ENCODE measurements around the gene SPEF2.

SPEF2 gene

DNA sequence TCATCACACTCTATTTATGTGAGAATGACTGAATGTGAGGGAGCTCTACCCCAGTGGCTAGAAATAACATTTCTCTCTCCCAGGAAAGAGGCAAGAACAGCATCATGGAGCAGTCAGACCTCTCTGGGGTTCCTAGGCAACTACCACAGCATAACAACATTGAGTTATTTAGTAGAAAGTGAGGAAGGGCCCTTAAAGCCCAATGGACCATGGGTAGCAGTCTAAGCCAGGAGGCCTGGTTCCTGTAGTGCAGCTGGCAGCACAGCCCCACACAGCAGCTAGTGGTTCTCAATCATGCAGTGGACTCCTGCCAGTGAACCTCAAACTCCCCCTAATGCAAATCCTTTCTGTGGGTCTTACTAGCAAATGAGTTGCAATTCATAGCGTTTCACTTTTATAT, 55.3 kb downstream of the SPEF2 start:
- CTCF ChIA-PET: interaction anchor here (1.4 to 2.1 kb wide), 4 partner anchors 9 to 253 kb away, joined by 4 to 6 read pairs (median 6); no protein-coding TSS in a partner anchor
- DNase-seq (ENCODE audit: extremely low spot score): no peak
- POLR2A ChIA-PET: no interaction called here
- TF ChIP-seq CTCF (IDR thresholded peaks at IDR 0.05; ENCODE audit: control extremely low read depth, extremely low read depth, low read depth, missing control alignments): no peak

- CTCF ChIA-PET: interaction anchor here (1.8 to 2.1 kb wide), 2 partner anchors 22 to 251 kb away, joined by 4 to 6 read pairs; no protein-coding TSS in a partner anchor
- no peak for TF ChIP-seq CTCF (IDR thresholded peaks at IDR 0.05; ENCODE audit: control extremely low read depth, extremely low read depth, low read depth, missing control alignments)
- no peak for DNase-seq (ENCODE audit: extremely low spot score)
- POLR2A ChIA-PET: no interaction called here
Observed at GRCh38 chr5:35674049-35674448, 56.4 kb downstream of the SPEF2 start.

DNA sequence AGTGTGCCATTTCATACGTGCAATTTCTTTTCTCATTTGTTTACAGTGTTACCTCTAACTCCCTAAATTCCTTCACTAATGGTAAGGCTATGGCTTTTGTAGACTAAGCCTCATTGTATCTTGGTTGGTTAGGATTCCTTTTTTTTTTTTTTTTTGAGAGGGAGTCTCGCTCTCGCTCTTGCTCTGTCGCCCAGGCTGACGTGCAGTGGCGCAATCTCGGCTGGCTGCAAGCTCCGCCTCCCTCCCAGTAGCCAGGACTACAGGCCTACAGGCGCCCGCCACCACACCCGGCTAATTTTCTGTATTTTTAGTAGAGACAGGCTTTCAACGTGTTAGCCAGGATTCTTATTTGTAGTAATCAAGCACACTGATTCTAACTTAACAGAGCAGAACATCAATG, 57.7 kb downstream of the SPEF2 start:
- TF ChIP-seq CTCF (IDR thresholded peaks at IDR 0.05; ENCODE audit: control extremely low read depth, extremely low read depth, low read depth, missing control alignments): no peak
- no peak for DNase-seq (ENCODE audit: extremely low spot score)
- CTCF ChIA-PET: no interaction called here
- POLR2A ChIA-PET: no interaction called here

DNA sequence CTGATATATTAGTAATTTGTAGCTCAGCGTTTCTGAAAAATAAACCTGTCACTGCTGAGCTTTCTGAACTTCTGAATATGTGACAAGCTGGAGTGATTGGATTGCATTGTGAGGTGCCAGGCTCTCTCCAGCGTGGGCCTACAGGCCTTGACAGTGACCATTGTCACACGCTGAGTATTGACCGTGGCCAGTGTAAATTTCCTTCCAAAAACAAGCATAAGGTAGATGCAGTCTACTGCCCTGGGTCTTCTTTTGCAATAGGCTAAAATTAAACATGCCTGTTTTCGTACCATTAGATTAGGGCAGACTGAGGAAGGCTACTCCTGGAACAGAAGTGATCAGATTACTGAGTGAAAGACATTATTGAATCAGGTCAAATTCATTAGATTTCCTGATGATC, 60.2 kb downstream of the SPEF2 start:
- ChIA-PET POLR2A (no interaction called here), CTCF (interaction anchor here (1.1 kb wide), 1 partner anchor 13 kb away, joined by 3 read pairs; no protein-coding TSS in a partner anchor)
- no peak for TF ChIP-seq CTCF (IDR thresholded peaks at IDR 0.05; ENCODE audit: control extremely low read depth, extremely low read depth, low read depth, missing control alignments)
- DNase-seq (ENCODE audit: extremely low spot score): no peak

DNA sequence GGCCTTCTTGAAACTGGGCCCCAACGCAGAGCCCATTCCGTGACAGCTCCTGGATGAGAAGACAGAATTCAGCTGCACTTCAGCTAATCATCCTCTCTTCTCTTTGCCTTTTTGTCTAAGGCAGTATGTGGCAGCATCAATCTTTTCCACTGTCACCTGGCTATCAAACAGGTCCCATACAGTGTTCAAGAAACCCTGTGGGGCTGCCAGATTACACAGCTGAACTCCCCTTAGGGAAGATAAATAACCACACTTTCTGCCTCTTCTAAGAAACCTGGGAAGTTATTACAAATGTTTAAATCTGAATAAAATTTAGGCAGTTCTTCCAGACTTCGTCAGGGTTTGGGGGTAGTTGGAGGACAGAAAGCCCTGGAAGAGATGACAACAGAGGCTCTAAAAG, 61.0 kb downstream of the SPEF2 start:
- DNase-seq (ENCODE audit: extremely low spot score): no peak
- TF ChIP-seq CTCF (IDR thresholded peaks at IDR 0.05; ENCODE audit: control extremely low read depth, extremely low read depth, low read depth, missing control alignments): no peak
- POLR2A ChIA-PET: no interaction called here
- CTCF ChIA-PET: interaction anchor here (1.3 to 1.5 kb wide), 2 partner anchors 14 to 28 kb away, joined by 3 to 4 read pairs; no protein-coding TSS in a partner anchor

- no peak for TF ChIP-seq CTCF (IDR thresholded peaks at IDR 0.05; ENCODE audit: control extremely low read depth, extremely low read depth, low read depth, missing control alignments)
- ChIA-PET CTCF (interaction anchor here (0.8 to 1.5 kb wide), 3 partner anchors 13 to 247 kb away, joined by 3 to 4 read pairs (median 3); no protein-coding TSS in a partner anchor), POLR2A (no interaction called here)
- DNase-seq (ENCODE audit: extremely low spot score): no peak
Observed at GRCh38 chr5:35679357-35679756, 61.7 kb downstream of the SPEF2 start.
